Large intestine (tissue), 3 donors: ENCODE measurements around the gene MBD3L3. TPM values are rescaled to one million over a fixed set of nuclear protein-coding genes. Genes with fewer than 3 reads are reported as not detected.
"Not testable (repeated sequence)": the region's sequence is repeated elsewhere in the genome, so short reads cannot be mapped to it uniquely, and the experiment has no call there.

ENCODE experiments used
- DNase-seq, 2 donors: peaks; one replicate each; pipeline versions ENCODE4 v3.0.0 to v3.0.0-alpha.2; 2013
- H3K27ac ChIP-seq: one replicate; pipeline ENCODE4 v1.5.1; 2013; ENCODE audit warnings: low read length
- H3K27me3 ChIP-seq: 2 replicates; pipeline ENCODE4 v1.6.1; 2013; ENCODE audit warnings: low read length; ENCODE audit not compliant: control insufficient read depth, insufficient read depth
- H3K36me3 ChIP-seq: 2 replicates; pipeline ENCODE4 v1.6.1; 2013; ENCODE audit warnings: low read length; ENCODE audit not compliant: control insufficient read depth, insufficient read depth
- H3K4me1 ChIP-seq: one replicate; pipeline ENCODE4 v1.6.1; 2013; ENCODE audit warnings: low read length; ENCODE audit not compliant: control insufficient read depth, insufficient read depth
- H3K4me3 ChIP-seq: one replicate; pipeline ENCODE4 v1.5.1; 2013; ENCODE audit warnings: low read length
- H3K9me3 ChIP-seq: one replicate; pipeline ENCODE4 v1.6.1; 2013; ENCODE audit warnings: mild to moderate bottlenecking, low read depth, low read length, moderate library complexity; ENCODE audit not compliant: control insufficient read depth
- WGBS: methylation state at CpG from one replicate; pipeline ENCODE4 v1.1.5; 2013; ENCODE audit warnings: low lambda C conversion rate; ENCODE audit not compliant: insufficient coverage; 5-methylcytosine and 5-hydroxymethylcytosine counted together
- polyA plus RNA-seq: library from polyadenylated mRNA; unstranded; fragments of 120-200 nt; gene quantifications from one replicate; pipeline ENCODE4 v1.2.1, GENCODE V29; 2013

MBD3L3 gene
- polyA plus RNA-seq, 1 donor, result not detected

DNA sequence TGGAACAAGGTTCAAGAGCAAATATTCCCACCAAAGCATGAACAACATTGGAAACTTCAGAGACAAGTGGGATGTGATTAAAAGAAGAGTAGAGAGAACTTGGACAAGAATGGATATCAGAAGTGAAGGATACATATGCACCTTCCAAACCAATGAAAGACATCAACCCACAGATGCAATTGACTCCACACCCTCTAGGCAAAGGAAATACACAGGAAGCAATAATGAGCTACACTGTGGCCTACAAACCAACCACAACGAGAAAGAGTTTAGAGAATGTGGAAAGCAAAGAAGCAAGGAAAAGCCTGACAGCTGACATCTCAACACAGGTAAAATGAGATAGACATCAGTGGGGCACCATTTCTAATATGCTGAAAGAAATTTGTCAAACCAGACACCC, 29.7 kb downstream of the MBD3L3 start:
- not testable (repeated sequence) for H3K27ac ChIP-seq, H3K27me3 ChIP-seq, DNase-seq, H3K4me3 ChIP-seq, H3K36me3 ChIP-seq, H3K4me1 ChIP-seq, H3K9me3 ChIP-seq
- WGBS, result no CpG with 5 or more reads among the region's 1 CpG

DNA sequence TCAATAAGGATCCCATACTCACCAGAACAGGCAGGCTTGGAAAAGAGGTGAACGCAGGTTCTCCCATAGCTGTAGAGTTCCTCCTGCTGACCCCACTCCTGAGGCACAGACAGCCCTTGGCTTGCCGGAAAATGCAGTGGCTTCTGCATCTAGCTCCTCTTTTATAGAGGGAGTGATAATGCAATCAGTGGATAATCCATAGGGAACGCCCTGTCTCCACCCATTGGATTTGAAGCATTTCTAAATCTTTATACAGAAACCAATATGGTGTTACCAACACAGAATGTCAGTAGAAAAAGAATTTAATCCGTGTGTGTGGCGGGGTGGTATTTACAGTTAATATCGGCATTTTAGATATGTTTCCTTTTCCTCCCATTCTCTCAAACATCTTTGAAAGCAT, 37.1 kb downstream of the MBD3L3 start, which contains the start of gene MBD3L2B:
Gene MBD3L2B (minus strand): TSS at position 101 of the 400 bp plus-strand sequence. CDS start 34 bp downstream, at position 67.
- H3K27ac ChIP-seq, H3K4me3 ChIP-seq, H3K36me3 ChIP-seq, DNase-seq, H3K27me3 ChIP-seq, H3K4me1 ChIP-seq, H3K9me3 ChIP-seq: not testable (repeated sequence)
- no CpG with 5 or more reads among the region's 6 CpGs for WGBS

- DNase-seq, result no peak
- H3K27me3 ChIP-seq, result no peaks in the 10 kb centered on the region
- no peaks in the 10 kb centered on the region for H3K36me3 ChIP-seq
- 100% methylated on average over 1 of the region's 6 CpGs for WGBS
- H3K27ac ChIP-seq, result no peak overlapping the region
- H3K4me1 ChIP-seq, result no peaks in the 10 kb centered on the region
- no peak overlapping the region for H3K4me3 ChIP-seq
- H3K9me3 ChIP-seq, result no peaks in the 10 kb centered on the region
These were observed 39.6 kb downstream of the MBD3L3 start for GRCh38 chr19:7018828-7019227.

DNA sequence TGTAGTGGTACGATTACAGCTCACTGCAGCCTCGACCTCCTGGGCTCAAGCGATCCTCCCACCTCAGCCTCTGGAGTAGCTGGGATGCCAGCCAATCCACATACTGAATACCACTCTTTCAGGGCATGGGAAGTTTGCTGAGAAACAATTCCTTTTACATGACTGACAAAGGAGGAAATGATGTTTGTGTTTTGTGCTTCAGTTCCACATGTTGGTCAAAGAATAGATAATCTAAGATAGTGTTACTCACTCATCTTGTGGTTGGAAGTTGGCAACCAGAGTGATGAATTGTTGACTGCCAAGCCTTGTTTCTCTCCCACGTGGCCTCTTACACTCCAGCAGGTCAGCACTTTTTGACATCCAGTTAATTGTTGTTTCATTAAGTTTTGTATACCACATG, 44.8 kb downstream of the MBD3L3 start:
- no peak for DNase-seq
- 38% methylated on average over 1 of the region's 4 CpGs for WGBS
- Histone ChIP-seq H3K4me3 (no peak overlapping the region), H3K9me3 (no peaks in the 10 kb centered on the region), H3K27ac (no peak overlapping the region), H3K4me1 (no peaks in the 10 kb centered on the region), H3K36me3 (no peaks in the 10 kb centered on the region), H3K27me3 (no peaks in the 10 kb centered on the region)

- Histone ChIP-seq H3K4me1 (no peaks in the 10 kb centered on the region), H3K36me3 (no peaks in the 10 kb centered on the region), H3K4me3 (no peak overlapping the region), H3K27ac (no peak overlapping the region), H3K27me3 (no peaks in the 10 kb centered on the region), H3K9me3 (no peaks in the 10 kb centered on the region)
- whole genome bisulfite sequencing, result 40% methylated on average over 1 of the region's 12 CpGs
- no peak for DNase-seq
These were observed 47.5 kb downstream of the MBD3L3 start for GRCh38 chr19:7010722-7011593.

DNA sequence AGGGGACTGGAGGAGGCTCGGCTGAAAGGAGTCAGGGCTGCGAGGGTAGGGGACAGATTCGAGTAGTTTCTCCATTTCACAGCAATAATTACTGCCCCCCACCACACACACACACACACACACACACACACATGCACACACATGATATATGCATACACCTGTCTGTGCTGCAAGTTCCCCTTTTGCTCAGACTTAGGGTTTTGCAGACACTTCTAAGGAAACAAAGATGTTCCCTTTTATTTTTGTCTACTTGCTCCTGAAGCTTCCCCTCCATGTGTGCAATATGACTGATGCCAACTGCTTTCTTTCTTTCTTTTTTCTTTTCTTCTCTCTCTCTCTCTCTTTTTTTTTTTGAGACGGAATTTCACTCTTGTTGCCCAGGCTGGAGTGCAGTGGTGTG, 50.6 kb downstream of the MBD3L3 start:
- Histone ChIP-seq H3K36me3 (no peaks in the 10 kb centered on the region), H3K9me3 (no peaks in the 10 kb centered on the region), H3K4me1 (no peaks in the 10 kb centered on the region), H3K4me3 (no peak overlapping the region), H3K27me3 (no peaks in the 10 kb centered on the region), H3K27ac (no peak overlapping the region)
- no peak for DNase-seq
- no CpG with 5 or more reads among the region's 4 CpGs for WGBS

Other genes with a start within 250 kb of the MBD3L3 start
- gene ADGRE1, start 171.1 kb downstream of the MBD3L3 start, polyA plus RNA-seq, result 1.9 TPM
- gene MBD3L2B, start 37.2 kb downstream of the MBD3L3 start, polyA plus RNA-seq, result 0.12 TPM
- gene MBD3L5, start 28.1 kb downstream of the MBD3L3 start, polyA plus RNA-seq, result not detected
- not detected for gene MBD3L4, start 18.5 kb downstream of the MBD3L3 start, polyA plus RNA-seq
- gene MBD3L2, start 9.4 kb downstream of the MBD3L3 start, polyA plus RNA-seq, result 0.33 TPM
- 6.0 TPM for gene ZNF557, start 11.0 kb upstream of the MBD3L3 start, polyA plus RNA-seq
- 27.7 TPM for gene INSR, start 235.7 kb upstream of the MBD3L3 start, polyA plus RNA-seq